MM.1S (cell line): Measurements from ENCODE around the gene CALY.

Source experiments
- DNase-seq: peaks from one replicate; pipeline ENCODE4 v3.0.0-alpha.2; 2015
- H2AFZ ChIP-seq: fragments of 300-600 bp; sonication (generic); 2 replicates; pipeline ENCODE4 v1.6.0; 2016; ENCODE audit warnings: antibody characterized with exemption, low read length
- H3F3A ChIP-seq: fragments of 300-600 bp; sonication (generic); 2 replicates; pipeline ENCODE4 v1.6.1; 2016; ENCODE audit warnings: mild to moderate bottlenecking, antibody characterized with exemption, low read length, moderate library complexity, mixed read lengths; ENCODE audit not compliant: insufficient read depth
- H3K27ac ChIP-seq: fragments of 300-600 bp; sonication (generic); 2 replicates; pipeline ENCODE4 v1.5.1; 2016; ENCODE audit warnings: mild to moderate bottlenecking, low read length
- H3K27me3 ChIP-seq: fragments of 300-600 bp; sonication (generic); replicated peaks from 2 replicates; pipeline ENCODE4 v1.6.0; 2016; ENCODE audit warnings: low read length; ENCODE audit not compliant: insufficient read depth
- H3K36me3 ChIP-seq: fragments of 300-600 bp; sonication (generic); replicated peaks from 2 replicates; pipeline ENCODE4 v1.6.1; 2016; ENCODE audit warnings: mild to moderate bottlenecking, low read length, mixed read lengths; ENCODE audit not compliant: insufficient read depth
- H3K4me1 ChIP-seq: fragments of 300-600 bp; sonication (generic); 2 replicates; pipeline ENCODE4 v1.6.1; 2016; ENCODE audit warnings: low read length, mixed read lengths
- H3K4me2 ChIP-seq: fragments of 300-600 bp; sonication (generic); 2 replicates; pipeline ENCODE4 v1.6.0; 2016; ENCODE audit warnings: low read depth, low read length
- H3K4me3 ChIP-seq: fragments of 300-600 bp; sonication (generic); 2 replicates; pipeline ENCODE4 v1.5.1; 2016; ENCODE audit warnings: low read length, mixed read lengths
- H3K79me2 ChIP-seq: fragments of 300-600 bp; sonication (generic); 2 replicates; pipeline ENCODE4 v1.6.1; 2016; ENCODE audit warnings: mixed run types, low read length, mixed read lengths
- H3K9ac ChIP-seq: fragments of 300-600 bp; sonication (generic); 2 replicates; pipeline ENCODE4 v1.6.1; 2016; ENCODE audit warnings: low read length, mixed read lengths
- H3K9me2 ChIP-seq: fragments of 300-600 bp; sonication (generic); replicated peaks from 2 replicates; pipeline ENCODE4 v1.6.1; 2016; ENCODE audit warnings: mild to moderate bottlenecking, low read length, mixed read lengths; ENCODE audit not compliant: insufficient read depth
- H3K9me3 ChIP-seq: fragments of 300-600 bp; sonication (generic); replicated peaks from 2 replicates; pipeline ENCODE4 v1.6.1; 2016; ENCODE audit warnings: mild to moderate bottlenecking, low read length, mixed read lengths; ENCODE audit not compliant: insufficient read depth
- H4K20me1 ChIP-seq: fragments of 300-600 bp; sonication (generic); 2 replicates; pipeline ENCODE4 v1.6.1; 2016; ENCODE audit warnings: mild to moderate bottlenecking, low read length, moderate library complexity, mixed read lengths; ENCODE audit not compliant: insufficient read depth
- EZH2 ChIP-seq: fragments of 300-600 bp; sonication (generic); optimal IDR thresholded peaks from 2 replicates; pipeline ENCODE3; 2017; ENCODE audit warnings: low read depth, mild to moderate bottlenecking, antibody characterized with exemption, low read length, mixed read lengths
- EZH2phosphoT487 ChIP-seq: fragments of 300-600 bp; sonication (generic); IDR thresholded peaks from 2 replicates; pipeline ENCODE4 v1.6.1; 2018; ENCODE audit warnings: antibody characterized with exemption, low read length
- TF ChIP-seq, protein P1 (sequence below): fragments of 300-600 bp; sonication (generic); IDR thresholded peaks from 2 replicates; pipeline ENCODE4 v1.5.1; 2016; ENCODE audit warnings: antibody characterized with exemption, low read length, mixed read lengths

CALY gene

DNA sequence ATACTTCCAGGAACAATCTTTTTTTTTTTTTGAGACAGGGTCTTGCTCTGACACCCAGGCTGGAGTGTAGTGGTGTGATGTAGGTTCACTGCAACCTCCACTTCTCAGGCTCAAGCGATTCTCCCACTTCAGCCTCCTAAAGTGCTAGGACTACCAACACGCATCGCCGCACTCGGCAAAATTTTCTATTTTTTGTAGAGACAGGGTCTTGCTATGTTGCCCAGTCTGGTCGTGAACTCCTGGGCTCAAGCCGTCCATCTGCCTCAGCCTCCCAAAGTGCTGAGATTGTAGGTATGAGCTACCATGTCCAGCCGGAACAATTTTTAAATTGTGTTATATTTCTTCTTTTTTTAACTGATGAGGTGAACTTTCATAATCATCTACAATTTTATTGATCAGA lies 25.9 kb downstream of the CALY start:
- H3K4me1 ChIP-seq = peaks cover 10% of the 10 kb centered on the region
- peaks cover 27% of the 10 kb centered on the region for H3K79me2 ChIP-seq
- H2AFZ ChIP-seq = no peak overlapping the region
- no peak overlapping the region for H3K27ac ChIP-seq
- DNase-seq = no peak
- no peak overlapping the region for H3K4me3 ChIP-seq
- no peak overlapping the region for H3K4me2 ChIP-seq
- no peaks in the 10 kb centered on the region for H3K27me3 ChIP-seq
- no peaks in the 10 kb centered on the region for H3K9me2 ChIP-seq
- H3K9me3 ChIP-seq = no peaks in the 10 kb centered on the region
- no peaks in the 10 kb centered on the region for H4K20me1 ChIP-seq
- TF ChIP-seq EZH2 (no peak), EZH2phosphoT487 (no peak)
- TF ChIP-seq, protein P1, sequence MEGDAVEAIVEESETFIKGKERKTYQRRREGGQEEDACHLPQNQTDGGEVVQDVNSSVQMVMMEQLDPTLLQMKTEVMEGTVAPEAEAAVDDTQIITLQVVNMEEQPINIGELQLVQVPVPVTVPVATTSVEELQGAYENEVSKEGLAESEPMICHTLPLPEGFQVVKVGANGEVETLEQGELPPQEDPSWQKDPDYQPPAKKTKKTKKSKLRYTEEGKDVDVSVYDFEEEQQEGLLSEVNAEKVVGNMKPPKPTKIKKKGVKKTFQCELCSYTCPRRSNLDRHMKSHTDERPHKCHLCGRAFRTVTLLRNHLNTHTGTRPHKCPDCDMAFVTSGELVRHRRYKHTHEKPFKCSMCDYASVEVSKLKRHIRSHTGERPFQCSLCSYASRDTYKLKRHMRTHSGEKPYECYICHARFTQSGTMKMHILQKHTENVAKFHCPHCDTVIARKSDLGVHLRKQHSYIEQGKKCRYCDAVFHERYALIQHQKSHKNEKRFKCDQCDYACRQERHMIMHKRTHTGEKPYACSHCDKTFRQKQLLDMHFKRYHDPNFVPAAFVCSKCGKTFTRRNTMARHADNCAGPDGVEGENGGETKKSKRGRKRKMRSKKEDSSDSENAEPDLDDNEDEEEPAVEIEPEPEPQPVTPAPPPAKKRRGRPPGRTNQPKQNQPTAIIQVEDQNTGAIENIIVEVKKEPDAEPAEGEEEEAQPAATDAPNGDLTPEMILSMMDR = no peak
- H3K9ac ChIP-seq = no peak overlapping the region
- no peaks in the 10 kb centered on the region for H3K36me3 ChIP-seq
- H3F3A ChIP-seq = peaks cover 6% of the 10 kb centered on the region; the same call in 1 of the 2 replicates

DNA sequence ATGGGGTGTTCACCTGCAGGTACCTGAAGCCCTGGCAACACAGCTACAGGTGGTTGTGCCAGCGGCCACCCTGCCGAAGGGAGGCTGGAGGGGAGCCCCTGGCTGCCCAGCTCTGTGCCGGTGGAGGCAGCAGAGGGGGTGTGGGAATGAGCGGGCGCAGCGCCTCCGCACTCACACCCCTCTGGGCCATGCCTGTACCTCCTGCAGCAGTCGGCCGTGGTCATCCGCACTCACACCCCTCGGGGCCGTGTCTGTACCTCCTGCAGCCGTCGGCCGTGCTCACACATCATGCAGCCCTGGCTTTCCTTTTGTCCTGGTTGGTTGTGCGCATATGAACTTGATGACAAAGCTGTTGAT lies 26.3 kb downstream of the CALY start:
- Histone ChIP-seq H3K79me2 (peaks cover 32% of the 10 kb centered on the region), H3K4me1 (peaks cover 10% of the 10 kb centered on the region), H3K9ac (no peak overlapping the region), H3K27ac (no peak overlapping the region), H3K36me3 (no peaks in the 10 kb centered on the region), H2AFZ (no peak overlapping the region), H3K4me3 (no peak overlapping the region), H3F3A (peaks cover 6% of the 10 kb centered on the region; the same call in 1 of the 2 replicates), H3K4me2 (no peak overlapping the region), H3K9me2 (no peaks in the 10 kb centered on the region), H4K20me1 (no peaks in the 10 kb centered on the region), H3K27me3 (no peaks in the 10 kb centered on the region), H3K9me3 (no peaks in the 10 kb centered on the region)
- no peak for DNase-seq
- TF ChIP-seq EZH2phosphoT487 (no peak), EZH2 (no peak)
- TF ChIP-seq, protein P1 = no peak

DNA sequence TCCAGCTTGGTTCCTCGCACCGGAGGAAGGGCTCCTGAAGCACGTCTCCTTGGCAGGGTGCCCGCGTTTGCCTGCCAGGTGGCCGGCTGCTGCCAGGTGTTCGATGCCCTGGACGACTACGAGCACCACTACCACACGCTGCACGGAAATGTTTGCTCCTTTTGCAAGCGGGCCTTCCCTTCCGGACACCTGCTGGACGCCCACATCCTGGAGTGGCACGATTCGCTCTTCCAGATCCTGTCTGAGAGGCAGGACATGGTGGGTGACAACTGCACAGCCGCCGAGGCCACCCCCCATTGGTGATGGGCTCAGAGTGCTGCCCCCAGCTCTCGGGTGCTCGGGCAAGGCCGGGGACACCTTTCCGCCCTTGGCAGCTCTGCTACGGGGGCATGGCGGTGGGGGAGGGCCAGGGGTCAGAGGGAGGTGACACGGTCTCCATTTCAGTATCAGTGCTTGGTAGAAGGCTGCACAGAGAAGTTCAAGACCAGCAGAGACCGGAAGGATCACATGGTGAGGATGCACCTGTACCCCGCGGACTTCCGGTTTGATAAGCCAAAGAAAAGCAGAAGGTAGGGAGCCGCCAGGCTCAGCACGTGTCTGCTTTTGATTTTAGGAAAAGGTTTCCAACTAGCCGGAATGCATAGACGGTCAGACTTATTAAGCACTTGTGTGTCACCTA lies 26.8 kb downstream of the CALY start:
- no peak for TF ChIP-seq EZH2
- H3K27me3 ChIP-seq = no peaks in the 10 kb centered on the region
- H4K20me1 ChIP-seq = no peaks in the 10 kb centered on the region
- H2AFZ ChIP-seq = no peak overlapping the region
- no peak overlapping the region for H3K27ac ChIP-seq
- H3K9me2 ChIP-seq = no peaks in the 10 kb centered on the region
- peaks cover 6% of the 10 kb centered on the region; the same call in 1 of the 2 replicates for H3F3A ChIP-seq
- no peak overlapping the region for H3K4me3 ChIP-seq
- H3K9me3 ChIP-seq = no peaks in the 10 kb centered on the region
- DNase-seq = no peak
- H3K4me1 ChIP-seq = peaks cover 10% of the 10 kb centered on the region
- H3K9ac ChIP-seq = no peak overlapping the region
- no peaks in the 10 kb centered on the region for H3K36me3 ChIP-seq
- H3K4me2 ChIP-seq = no peak overlapping the region
- H3K79me2 ChIP-seq = peaks cover 37% of the 10 kb centered on the region

DNA sequence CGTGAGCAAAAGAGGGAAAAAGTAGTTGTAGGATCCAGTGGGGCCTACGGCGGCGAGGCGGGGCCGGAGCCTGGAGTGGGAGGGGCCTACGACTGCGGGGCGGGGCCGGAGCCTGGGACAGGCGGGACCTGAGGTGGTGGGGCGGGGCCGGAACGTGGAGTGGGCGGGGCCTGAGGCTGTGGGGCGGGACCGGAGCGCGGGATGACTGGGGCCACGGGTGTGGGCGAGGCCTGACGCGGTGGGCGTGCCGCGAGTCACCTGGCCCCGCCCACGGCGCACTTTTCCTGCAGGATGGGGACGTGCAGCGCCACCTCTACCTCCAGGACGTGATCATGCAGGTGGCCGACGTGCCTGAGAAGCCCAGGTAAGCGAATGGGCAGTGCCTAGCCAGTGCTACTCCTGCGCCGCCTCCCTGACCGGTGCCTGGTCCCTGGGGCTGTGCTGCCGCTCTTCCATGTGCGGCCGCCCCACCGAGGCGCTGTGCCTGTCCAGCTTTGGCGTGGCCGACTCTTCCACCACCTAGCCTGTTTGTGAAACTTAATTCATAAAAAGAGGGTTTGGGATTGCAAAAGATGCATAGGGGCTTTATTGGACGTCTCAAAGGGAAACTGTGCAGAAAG lies 27.5 kb downstream of the CALY start:
- H3K4me3 ChIP-seq = peak overlapping the region; percentile 90
- no peak overlapping the region for H2AFZ ChIP-seq
- peaks cover 6% of the 10 kb centered on the region; the same call in 1 of the 2 replicates for H3F3A ChIP-seq
- H3K9me3 ChIP-seq = no peaks in the 10 kb centered on the region
- peaks cover 10% of the 10 kb centered on the region for H3K4me1 ChIP-seq
- peak overlapping the region; percentile 82; the same call in 1 of the 2 replicates for H3K27ac ChIP-seq
- peak overlapping the region; percentile 34; the same call in 1 of the 2 replicates for H3K4me2 ChIP-seq
- H3K27me3 ChIP-seq = no peaks in the 10 kb centered on the region
- no peaks in the 10 kb centered on the region for H4K20me1 ChIP-seq
- peaks cover 42% of the 10 kb centered on the region for H3K79me2 ChIP-seq
- no peaks in the 10 kb centered on the region for H3K9me2 ChIP-seq
- peak overlapping the region; percentile 96 for H3K9ac ChIP-seq
- peak; percentile 85 for DNase-seq
- no peaks in the 10 kb centered on the region for H3K36me3 ChIP-seq
- no peak for TF ChIP-seq EZH2phosphoT487
- TF ChIP-seq EZH2 = no peak
- TF ChIP-seq, protein P1 = no peak
